HG03442 (cell line): Measurements from ENCODE around the gene IL2RG.

Experiments used
- ATAC-seq: cut with Tn5 transposase; IDR thresholded peaks from one replicate; pipeline ENCODE4 v1.9.1; 2021; ENCODE audit warnings: mild to moderate bottlenecking, moderate library complexity; ENCODE audit not compliant: unreplicated experiment

Gene IL2RG

DNA sequence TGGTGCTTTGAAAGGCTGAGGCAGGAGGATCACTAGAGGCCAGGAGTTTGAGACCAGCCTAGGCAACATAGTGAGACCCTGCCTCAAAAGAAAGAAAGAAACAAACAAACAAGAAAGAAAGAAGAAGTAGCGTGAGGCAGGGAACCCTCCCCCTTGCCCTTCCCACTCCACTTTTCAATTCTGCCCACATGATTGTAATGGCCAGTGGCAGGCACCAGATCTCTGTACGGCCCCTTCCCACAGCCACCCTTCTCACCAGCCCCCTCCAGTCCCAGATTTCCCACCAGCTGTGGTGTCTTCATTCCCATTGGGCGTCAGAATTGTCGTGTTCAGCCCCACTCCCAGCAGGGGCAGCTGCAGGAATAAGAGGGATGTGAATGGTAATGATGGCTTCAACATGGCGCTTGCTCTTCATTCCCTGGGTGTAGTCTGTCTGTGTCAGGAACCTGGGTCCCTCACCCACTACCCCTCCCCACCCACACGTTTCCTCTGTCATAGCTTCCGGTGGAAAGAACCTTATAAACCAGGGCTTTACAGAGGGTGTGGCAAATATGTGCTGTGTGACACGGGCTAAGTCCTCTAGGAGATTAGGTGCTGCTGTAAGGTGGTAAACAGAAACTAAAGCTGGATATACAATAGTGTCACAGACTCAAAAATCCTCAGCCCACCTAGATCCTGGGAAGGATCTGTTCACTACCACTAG, at the start of gene IL2RG:
IL2RG (minus strand) TSS at position 437 of the 703 bp plus-strand sequence; CDS start at position 399, 38 bp downstream.
- peak; percentile 95 for ATAC-seq

DNA sequence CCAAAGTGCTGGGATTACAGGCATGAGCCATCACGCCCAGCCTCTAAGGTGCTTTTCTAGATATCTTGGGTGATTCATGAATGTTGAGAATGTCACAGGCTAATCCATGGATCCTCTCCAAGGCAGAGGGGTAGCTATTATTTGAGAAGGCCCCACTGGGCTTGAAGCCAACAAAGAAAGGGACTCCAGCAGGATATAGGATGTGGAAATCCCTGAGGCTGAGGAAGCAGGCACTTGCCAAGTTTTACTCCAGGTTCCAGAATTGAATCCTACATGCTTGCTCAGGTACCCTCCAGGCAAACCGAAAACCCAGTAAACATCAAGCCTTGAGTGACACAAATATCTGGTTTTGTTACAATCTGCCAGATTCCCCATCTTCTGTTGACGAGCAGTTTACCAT, 49.1 kb upstream of the IL2RG start:
- ATAC-seq: no peak

DNA sequence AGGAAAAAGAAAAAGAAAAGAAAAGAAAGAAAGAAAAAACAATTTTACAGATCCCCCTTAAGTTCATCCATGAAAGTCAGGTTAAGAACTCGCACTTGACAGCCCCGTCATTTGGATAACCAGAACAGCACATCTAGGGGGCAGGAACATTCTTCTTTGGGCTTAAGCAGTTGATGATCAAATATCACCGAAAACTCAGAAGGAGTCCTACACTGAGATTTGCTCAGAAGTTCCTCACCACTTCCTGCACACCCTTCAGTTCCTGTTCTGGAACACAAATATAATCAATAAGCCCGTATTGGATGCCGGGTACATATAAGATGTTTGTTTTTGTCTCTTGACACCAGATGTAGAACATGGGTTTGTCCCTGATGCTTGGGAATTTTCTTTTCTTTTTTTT, 48.0 kb upstream of the IL2RG start:
- no peak for ATAC-seq

DNA sequence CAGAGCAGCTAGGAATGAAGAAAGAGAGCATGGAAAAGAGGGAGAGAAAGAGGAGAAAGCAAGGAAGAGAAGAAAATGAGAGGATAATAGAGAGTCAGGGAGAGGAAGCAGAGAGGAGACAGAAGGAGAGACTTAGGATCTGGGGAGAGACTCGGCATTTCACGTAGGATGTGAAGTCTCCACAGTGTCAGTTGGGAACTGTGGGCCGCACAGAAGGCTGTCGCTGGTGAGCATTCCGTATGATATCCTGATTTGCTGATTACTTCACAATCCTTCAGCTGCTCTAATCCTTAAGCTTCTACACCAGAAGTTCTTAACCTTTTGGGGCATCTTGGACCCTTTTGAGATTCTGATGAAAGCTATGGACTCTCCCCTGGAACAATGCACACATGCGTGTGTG, 47.2 kb upstream of the IL2RG start:
- ATAC-seq: no peak

DNA sequence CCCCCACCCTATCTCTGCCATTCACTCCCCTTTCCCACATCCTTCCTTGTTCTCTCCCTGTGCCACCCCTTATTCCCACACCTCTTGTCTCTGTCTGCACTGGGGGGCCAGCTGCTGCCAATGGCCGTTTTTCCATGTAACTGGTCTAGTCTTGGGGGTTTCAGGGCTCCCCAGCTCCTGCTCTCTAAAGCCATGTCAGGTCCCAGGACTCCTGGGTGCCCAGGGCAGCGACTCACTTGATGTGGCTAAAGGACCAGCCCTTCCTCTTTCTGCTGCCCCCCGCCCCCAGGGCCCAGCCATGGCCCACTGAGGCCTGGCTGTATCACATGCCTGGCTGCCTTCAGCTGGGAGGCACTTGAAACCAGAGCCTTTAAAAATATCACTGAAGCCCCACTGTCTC, 43.3 kb upstream of the IL2RG start:
- ATAC-seq: no peak

DNA sequence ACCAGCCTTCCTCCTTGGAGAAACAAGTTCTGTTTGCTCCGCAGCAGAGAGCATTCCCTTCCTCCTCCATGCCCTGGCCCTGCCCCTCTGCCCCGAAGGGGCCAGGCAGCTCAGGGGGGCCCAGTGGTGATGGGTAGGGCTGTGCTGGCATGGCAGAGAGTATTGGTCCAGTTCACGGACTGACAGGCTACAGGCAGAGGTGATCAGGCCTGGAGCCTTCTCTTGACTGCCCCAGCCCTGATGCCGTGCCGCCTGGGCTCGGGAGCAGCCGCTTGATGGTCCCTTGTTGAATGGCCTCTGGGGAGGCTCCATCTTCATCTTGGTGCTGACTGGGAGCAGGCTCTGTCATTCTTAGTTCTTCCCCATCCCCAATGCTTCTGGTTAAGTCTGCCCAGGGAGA, 42.8 kb upstream of the IL2RG start:
- no peak for ATAC-seq

DNA sequence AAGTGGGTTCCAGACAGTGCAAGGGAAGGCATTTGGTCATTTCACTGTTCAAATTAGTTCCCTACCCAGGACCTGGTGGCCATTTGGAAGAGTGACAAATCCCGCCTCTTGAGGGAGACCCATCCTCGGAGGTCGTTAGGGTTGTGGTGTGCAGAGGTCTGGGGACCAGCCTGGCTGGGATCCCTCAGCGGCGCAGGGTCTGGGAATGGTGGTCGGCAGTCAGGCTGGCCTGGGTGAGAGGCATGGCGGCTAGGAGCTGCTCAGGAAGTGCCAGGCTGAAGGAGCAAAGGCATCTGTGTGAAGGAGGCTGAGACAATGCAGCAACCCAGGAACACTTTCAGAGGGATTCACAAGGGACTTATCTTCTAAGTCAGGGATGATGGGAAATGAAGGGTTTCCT, 40.0 kb upstream of the IL2RG start:
- ATAC-seq: no peak

DNA sequence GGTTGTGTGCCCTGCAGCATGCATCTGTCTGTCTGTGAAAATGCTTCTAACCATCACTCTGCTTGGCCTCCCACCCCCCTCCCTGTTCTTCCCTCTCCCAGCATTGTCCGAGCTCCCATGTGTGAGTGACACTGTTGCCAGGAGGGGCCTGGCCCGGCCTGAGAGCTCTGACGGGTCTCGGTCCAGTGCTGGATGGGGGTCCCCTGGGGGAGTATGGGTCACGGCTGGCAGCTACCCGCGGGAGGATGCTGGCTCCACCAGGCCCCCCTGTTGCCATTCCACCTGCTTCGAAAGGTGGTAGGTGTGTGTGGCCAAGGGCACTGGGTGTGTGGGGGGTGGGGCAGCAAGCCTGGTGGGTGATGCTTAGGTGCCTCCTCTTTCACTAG, 36.9 kb upstream of the IL2RG start:
- no peak for ATAC-seq

DNA sequence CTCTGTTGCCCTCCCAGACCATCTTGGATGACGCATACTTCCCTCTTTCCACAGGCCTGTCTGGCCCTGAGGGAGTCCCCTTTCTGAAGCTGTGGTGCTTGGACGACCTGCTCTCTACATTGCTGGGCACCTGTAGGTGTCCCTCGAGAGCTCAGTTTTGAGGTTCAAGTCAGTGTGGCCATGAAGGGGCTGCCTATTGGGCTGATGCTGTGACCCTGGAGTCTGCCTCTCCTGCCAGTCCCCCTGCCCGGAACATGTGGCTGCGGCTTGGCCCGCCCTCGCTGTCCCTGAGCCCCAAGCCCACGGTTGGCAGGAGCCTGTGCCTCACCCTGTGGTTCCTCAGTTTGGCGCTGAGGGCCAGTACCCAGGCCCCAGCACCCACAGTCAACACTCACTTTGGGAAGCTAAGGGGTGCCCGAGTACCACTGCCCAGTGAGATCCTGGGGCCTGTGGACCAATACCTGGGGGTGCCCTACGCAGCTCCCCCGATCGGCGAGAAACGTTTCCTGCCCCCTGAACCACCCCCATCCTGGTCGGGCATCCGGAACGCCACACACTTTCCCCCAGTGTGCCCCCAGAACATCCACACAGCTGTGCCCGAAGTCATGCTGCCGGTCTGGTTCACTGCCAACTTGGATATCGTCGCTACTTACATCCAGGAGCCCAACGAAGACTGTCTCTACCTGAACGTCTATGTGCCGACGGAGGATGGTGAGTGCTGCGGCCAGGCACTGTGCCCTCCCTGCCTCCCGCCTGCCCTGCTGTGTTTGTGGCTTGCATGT, 36.3 kb upstream of the IL2RG start:
- ATAC-seq: no peak

DNA sequence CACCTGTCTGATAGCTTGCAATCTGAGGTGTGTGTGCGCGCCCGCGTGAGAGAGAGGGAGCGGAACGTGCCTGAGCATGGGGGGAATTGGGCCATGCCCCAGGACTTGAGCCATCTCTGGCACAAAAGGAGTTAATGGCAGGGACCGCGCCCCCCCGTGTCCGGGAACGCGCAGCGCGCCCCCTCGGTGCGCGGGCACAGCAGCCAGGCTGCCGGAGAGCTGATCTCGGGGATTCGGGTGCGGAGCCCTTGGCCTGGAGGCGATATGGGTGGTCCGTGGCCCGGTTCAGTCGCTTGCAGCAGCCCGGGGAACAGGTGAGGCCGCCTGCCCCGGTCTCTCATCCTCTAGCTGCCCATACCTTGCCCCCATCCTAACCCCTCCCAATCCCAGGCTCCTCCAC, 33.3 kb upstream of the IL2RG start, which contains the start of gene NLGN3:
NLGN3 (plus strand) TSS at position 191 of the 400 bp plus-strand sequence. CDS start 2,909 bp downstream, outside the sequence.
- ATAC-seq: no peak

DNA sequence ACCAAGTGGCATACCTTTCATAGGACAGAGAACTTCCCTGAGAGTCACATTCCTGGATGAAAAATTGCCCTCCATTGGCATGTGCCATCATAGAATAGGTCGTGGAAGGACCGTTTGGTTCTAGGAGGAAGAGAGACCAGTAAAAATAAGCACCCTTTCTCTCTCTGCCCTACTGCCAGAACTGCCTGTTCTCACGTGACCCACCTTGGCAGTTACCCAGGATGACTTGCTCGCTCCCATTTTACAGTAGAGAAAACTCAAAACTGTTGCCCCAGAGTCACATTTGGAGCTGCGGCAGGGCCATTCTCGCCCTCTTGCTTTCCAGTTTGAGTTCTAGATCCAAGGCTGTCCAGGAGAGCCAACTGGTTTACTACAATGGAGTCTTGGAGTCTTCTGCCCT, 32.1 kb upstream of the IL2RG start:
- ATAC-seq: no peak

DNA sequence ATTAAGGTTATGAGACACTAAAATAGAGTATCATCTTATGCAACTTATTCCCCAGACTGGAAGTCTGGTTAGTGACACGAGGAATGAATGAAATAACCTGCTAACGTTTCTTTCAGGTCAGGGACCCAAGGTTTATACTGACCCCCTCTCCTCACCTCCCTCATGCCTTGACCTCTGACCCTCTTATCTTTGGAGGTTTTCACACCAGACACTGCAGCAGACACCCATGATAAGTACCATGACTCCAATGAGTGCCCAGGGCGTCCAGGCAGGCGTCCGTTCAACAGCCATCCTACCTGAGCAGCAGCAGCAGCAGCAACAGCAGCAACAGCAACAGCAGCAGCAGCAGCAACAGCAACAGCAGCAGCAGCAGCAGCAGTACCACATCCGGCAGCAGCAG, 29.1 kb upstream of the IL2RG start:
- ATAC-seq: no peak

DNA sequence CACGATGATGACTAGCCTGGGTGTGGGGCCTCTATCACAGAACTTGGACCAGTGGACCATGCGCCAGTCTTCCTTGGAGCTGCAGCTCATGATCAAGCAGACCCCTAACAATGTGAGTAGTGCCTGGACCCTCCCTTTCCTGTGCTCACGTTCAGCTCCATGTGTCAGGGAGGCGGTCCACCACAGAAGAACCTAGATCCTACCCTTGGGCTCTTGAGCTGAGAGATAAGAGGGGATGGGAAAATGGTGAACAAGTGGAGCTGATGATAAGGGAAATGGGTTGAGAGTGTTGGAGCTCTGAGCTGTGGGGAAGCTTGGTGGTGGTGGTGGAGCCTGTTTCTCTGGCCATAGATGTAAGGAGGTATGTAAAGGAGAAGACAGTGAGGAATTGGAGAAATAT, 20.1 kb upstream of the IL2RG start:
- no peak for ATAC-seq

DNA sequence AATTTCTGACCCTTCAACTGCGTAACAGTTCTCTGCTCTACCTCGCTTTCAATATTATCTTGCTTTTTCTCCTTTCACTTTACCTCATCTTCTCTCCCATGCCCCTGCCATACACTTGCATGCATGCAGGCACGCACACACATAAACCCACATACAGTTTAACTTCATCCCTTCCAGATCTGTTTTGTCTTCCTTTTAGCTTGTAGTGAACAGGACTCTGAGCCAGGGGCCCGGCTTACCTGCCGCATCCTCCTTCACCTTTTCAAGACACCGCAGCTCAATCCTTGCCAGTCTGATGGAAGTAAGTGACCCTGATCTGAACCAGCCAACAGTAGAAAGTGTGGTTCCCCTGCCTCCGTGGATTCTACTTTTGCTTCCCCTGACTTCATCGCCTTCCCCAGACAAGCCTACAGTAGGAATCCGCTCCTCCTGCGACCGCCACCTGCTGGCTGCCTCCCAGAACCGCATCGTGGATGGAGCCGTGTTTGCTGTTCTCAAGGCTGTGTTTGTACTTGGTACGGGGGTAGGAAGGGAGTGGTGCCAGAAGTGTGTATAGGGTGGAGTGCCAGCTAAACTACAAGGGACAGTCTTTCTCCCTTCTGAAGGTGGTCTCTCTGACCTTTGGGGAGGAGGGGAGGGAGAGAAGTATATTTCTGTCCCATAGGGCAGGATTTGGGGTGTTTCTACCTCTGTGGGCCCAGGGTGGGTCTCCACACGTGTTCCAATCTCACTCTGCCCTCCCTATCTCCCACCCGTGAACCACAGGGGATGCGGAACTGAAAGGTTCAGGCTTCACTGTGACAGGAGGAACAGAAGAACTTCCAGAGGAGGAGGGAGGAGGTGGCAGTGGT, 17.8 kb upstream of the IL2RG start:
- ATAC-seq: peak; percentile 64

DNA sequence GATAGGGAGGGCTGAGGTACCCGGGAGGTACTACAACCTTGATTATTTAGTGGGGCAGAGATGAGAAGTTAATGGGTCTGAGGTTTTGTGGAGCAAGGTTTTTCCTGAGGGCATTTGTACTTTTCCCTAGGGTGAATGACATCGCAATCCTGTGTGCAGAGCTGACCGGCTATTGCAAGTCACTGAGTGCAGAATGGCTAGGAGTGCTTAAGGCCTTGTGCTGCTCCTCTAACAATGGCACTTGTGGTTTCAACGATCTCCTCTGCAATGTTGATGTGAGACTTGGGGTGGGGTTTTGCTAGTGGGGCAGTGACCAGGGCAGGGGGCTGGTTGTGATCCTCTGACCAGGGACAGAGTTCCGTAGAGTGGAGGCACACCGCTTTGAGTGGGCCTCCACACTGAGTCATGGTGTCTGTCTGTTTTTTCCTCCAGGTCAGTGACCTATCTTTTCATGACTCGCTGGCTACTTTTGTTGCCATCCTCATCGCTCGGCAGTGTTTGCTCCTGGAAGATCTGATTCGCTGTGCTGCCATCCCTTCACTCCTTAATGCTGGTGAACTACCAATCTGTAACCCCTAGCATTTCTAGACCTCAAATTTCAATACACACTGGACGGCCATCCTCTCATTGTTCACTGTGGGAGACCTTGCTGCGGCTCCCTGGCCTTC, 16.9 kb upstream of the IL2RG start:
- no peak for ATAC-seq

DNA sequence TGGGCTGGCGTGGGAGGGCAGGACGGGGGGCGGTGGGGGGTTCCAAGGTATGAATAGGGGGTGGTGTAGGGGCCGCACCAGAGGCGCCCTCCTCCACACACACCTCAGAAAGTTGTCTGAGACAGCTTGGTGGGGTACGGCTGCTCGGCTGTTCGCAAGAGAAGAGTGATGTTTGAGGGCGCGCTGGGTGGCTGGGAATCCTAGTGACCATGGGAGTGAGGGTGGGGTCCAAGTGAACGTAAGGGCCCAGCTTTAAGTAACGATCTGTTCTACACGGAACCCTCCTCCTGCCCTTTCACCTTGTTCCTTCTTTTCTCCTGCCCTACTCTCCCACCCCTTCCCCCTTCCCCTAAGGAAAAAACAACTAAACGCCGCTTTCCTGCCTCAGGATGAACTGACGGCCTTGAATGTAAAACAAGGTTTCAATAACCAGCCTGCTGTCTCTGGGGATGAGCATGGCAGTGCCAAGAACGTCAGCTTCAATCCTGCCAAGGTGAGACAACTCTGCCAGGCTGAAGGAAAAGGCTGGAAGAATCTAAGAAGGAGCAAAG, 7.7 kb upstream of the IL2RG start:
- ATAC-seq: no peak

DNA sequence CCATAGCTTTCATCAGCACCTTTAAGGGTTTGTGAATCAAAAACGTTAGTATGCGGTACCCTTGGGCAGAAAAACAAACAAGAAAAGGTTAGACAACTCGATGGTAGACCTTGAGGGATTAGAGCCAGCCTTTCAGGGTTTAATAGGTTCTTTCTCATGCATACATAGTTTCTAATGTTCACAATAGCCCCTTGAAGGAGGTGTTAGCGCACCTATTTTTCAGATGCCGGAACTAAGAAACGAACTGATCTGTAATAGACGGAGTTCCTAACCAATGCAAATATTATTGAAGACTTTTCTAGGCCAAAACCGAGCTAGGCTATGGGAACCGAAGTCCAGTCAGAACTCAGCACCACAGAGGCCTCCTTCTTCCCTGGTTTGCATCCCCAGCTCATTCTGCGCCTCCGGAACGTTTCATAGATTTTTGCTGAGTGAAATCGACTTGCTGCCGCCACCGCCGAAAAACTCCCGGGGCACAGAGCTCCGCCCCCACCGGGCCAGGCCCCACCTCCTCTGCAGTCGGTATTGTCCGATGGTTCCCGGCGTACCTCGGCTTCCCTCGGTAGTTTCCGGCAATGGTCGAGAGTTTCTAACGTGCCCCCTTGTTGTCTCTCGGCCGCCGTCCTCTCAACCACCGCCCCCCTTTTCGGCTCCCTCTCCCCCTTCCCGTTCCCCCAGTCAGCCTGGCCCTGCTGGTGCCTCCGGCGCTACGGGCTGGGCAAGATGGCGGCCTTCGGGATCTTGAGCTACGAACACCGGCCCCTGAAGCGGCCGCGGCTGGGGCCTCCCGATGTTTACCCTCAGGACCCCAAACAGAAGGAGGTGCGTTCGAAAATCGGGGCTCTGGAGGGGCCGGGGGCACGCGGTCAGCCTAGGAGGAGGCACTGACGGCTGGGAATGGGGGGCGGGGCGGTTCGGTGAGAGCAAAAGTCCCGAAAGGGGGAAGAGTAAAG, 6.9 kb upstream of the IL2RG start, which contains the start of gene MED12:
MED12 (plus strand) TSS at position 565 of the 953 bp plus-strand sequence; CDS start at position 724, 159 bp downstream.
- ATAC-seq: peak; percentile 94

DNA sequence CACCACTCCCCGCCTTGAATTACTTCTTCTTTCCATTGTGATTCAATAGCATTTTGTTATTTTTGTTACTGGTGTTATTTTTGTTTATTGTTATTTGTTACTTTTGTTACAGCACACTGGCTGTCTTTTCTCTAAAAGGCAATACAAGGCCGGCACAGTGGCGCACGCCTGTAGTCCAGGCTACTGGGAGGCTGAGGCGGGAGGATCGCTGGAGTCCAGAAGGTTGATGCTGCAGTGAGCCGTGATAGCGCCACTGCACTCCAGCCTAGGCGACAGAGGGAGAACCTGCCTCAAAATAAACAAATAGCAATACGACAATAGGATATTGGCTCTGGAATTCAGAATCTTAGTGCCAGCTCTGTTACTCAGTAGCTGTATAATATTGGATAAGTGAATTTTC, 6.0 kb upstream of the IL2RG start:
- no peak for ATAC-seq

DNA sequence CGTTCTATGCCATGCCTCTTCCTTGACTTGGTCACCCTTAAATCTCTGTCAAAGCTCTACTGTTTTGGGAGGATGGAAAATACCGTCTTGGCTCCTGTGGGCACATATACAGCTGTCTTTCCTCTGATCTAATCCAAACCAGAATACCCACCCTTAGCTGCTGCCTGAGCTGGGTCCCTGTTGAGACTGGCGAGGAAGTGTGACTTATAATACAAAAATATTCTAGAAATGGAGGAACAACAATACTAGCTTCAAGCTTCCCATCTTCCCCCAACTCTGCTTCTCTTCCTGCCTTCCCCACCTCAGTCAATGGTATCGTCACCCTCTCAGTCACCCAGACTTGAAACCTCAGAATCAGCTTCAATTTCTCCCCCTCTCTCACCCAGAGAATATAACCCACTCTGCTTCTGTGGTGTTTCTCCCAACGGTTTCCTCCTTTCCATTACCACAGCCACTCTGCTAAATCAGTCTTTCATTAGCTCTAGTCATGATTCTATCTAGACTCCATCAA, 599 bp upstream of the IL2RG start:
- ATAC-seq: peak; percentile 10
